K562 (cell line): ENCODE results near the gene MAGI1. TPM values are rescaled to one million over a fixed set of nuclear protein-coding genes. Genes with fewer than 3 reads are reported as not detected.

Experiments
- ATAC-seq: fragments of 200-7000 bp; cut with Tn5 transposase; 3 replicates; pipeline ENCODE4 v1.9.1; 2020; ENCODE audit warnings: moderate library complexity
- BruUV-seq: library from RNA; stranded (reverse); fragments of 400-500 nt; replicated peaks from 2 replicates; lab custom pipeline; 2021; lab: Mats Ljungman, UMichigan
- CTCF ChIA-PET: fragments of 300-600 bp; formaldehyde crosslinking; extraction: SDS; loops from one replicate; lab custom pipeline; 2021; ENCODE audit warnings: low intra/inter-chr PET ratio; lab: Yijun Ruan, JAX
- POLR2A ChIA-PET: fragments of 300-600, 350-650 bp; sonication (Branson Sonifier 250); formaldehyde crosslinking; extraction: SDS; loops from one replicate; lab custom pipeline; 2021; ENCODE audit warnings: antibody characterized with exemption, inconsistent platforms; lab: Yijun Ruan, JAX
- DNase-seq, 4 experiments: peaks; one replicate each; pipeline versions ENCODE4 v3.0.0 to v3.0.0-alpha.2; 2011 to 2018; ENCODE audit warnings: low spot score in 3 of 4, mixed read lengths in 3 of 4; ENCODE audit errors: extremely low read depth in 1 of 4
- FAIRE-seq: peaks from 2 replicates; lab custom pipeline; 2011; peaks lifted over from hg19 to GRCh38; lab: Jason Lieb, UNC
- H2AFZ ChIP-seq: 2 replicates; pipeline ENCODE4 v1.6.0; 2011; ENCODE audit warnings: low read depth, low read length, control low read depth, inconsistent platforms
- H3K27ac ChIP-seq: fragments of 200-600 bp; 3 replicates; pipeline ENCODE4 v1.8.0; 2011; ENCODE audit warnings: low read depth, mild to moderate bottlenecking, control low read depth, inconsistent platforms, low read length, moderate library complexity, mixed read lengths; ENCODE audit errors: extremely low read depth
- H3K27me3 ChIP-seq, 2 experiments: fragments of 300-600 bp in 1 of 2; 2 replicates in 1 of 2; 3 replicates in 1 of 2; pipeline versions ENCODE4 v1.6.0 to v1.8.0; 2011; ENCODE audit warnings: inconsistent platforms in 2 of 2, low read length in 2 of 2, mild to moderate bottlenecking in 1 of 2, mixed read lengths in 1 of 2, moderate library complexity in 1 of 2; ENCODE audit not compliant: control insufficient read depth in 2 of 2, insufficient read depth in 2 of 2
- H3K36me3 ChIP-seq: fragments of 300-600 bp; 3 replicates; pipeline ENCODE4 v1.8.0; 2011; ENCODE audit warnings: mild to moderate bottlenecking, low read length, inconsistent platforms; ENCODE audit not compliant: control insufficient read depth, insufficient read depth
- H3K4me1 ChIP-seq, 2 experiments: fragments of 200-600 bp in 1 of 2; replicated peaks in 1 of 2; 2 replicates in 1 of 2; 3 replicates in 1 of 2; pipeline versions ENCODE4 v1.5.1 to v1.8.0; 2011; ENCODE audit warnings: inconsistent platforms in 2 of 2, low read length in 2 of 2, mild to moderate bottlenecking in 1 of 2, mixed read lengths in 1 of 2, moderate library complexity in 1 of 2; ENCODE audit not compliant: control insufficient read depth in 2 of 2, insufficient read depth in 2 of 2
- H3K4me2 ChIP-seq: 2 replicates; pipeline ENCODE4 v1.6.1; 2011; ENCODE audit warnings: low read length, control low read depth, inconsistent platforms, mixed read lengths; ENCODE audit not compliant: insufficient read depth
- H3K4me3 ChIP-seq: fragments of 200-600 bp; sonication (generic), shearing (Covaris generic); 2 replicates; pipeline ENCODE4 v1.5.1; 2016; ENCODE audit warnings: control low read depth, inconsistent platforms
- H3K79me2 ChIP-seq: fragments of 200-600 bp; 3 replicates; pipeline ENCODE4 v1.8.0; 2011; ENCODE audit warnings: low read length, inconsistent platforms; ENCODE audit not compliant: control insufficient read depth, insufficient read depth
- H3K9ac ChIP-seq, 2 experiments: 2 replicates each; pipeline versions ENCODE4 v1.6.0 to v1.6.1; 2011; ENCODE audit warnings: low read depth in 2 of 2, low read length in 2 of 2, control low read depth in 1 of 2, inconsistent platforms in 1 of 2, mild to moderate bottlenecking in 1 of 2, mixed read lengths in 1 of 2; ENCODE audit not compliant: insufficient read depth in 1 of 2
- H3K9me1 ChIP-seq: one replicate; pipeline ENCODE4 v1.6.0; 2011; ENCODE audit warnings: inconsistent platforms, mild to moderate bottlenecking, low read length, moderate library complexity; ENCODE audit not compliant: control insufficient read depth, insufficient read depth
- H3K9me3 ChIP-seq: replicated peaks from 2 replicates; pipeline ENCODE4 v1.5.1; 2011; ENCODE audit warnings: low read depth, low read length, inconsistent platforms; ENCODE audit not compliant: control insufficient read depth, insufficient read depth
- H4K20me1 ChIP-seq: replicated peaks from 2 replicates; pipeline ENCODE4 v1.6.1; 2011; ENCODE audit warnings: low read length, inconsistent platforms, mixed read lengths; ENCODE audit not compliant: control insufficient read depth, insufficient read depth
- ADNP ChIP-seq: fragments of 200-800 bp; sonication (Bioruptor generic); IDR thresholded peaks from 2 replicates; pipeline ENCODE4 v1.6.1; 2016; ENCODE audit warnings: missing genetic modification characterization, missing compliant biosample characterization
- CBX2 ChIP-seq: fragments of 200-600 bp; sonication (generic); IDR thresholded peaks from one replicate; pipeline ENCODE4 v1.6.1; 2012; ENCODE audit warnings: mild to moderate bottlenecking, low read length, inconsistent platforms; ENCODE audit not compliant: insufficient read depth, poor library complexity, severe bottlenecking
- GATAD2B ChIP-seq: fragments of 450-650 bp; IDR thresholded peaks from 2 replicates; pipeline ENCODE4 v1.6.1; 2017; ENCODE audit warnings: mild to moderate bottlenecking, borderline replicate concordance
- MCM3 ChIP-seq: fragments of 450-650 bp; IDR thresholded peaks from 2 replicates; pipeline ENCODE4 v1.6.1; 2016
- SIN3A ChIP-seq, 2 experiments: fragments of 150-350 bp in 1 of 2; IDR thresholded peaks; 2 replicates each; pipeline ENCODE4 v1.6.1; 2011 to 2016; ENCODE audit warnings: borderline replicate concordance in 2 of 2, low read depth in 2 of 2, low read length in 2 of 2, mild to moderate bottlenecking in 2 of 2, moderate library complexity in 2 of 2; ENCODE audit not compliant: control insufficient read depth in 1 of 2
- TRIM28 ChIP-seq: fragments of 450-650 bp; IDR thresholded peaks from 2 replicates; pipeline ENCODE4 v1.6.1; 2017
- XRCC5 ChIP-seq: fragments of 200-400 bp; formaldehyde crosslinking; IDR thresholded peaks from 2 replicates; pipeline ENCODE4 v1.6.1; 2017; ENCODE audit warnings: low read depth, mild to moderate bottlenecking, low read length
- ZNF707 ChIP-seq: fragments of 250-450 bp; sonication (Bioruptor Pico); conservative IDR thresholded peaks from 2 replicates; pipeline ENCODE4 v1.8.0; 2022; ENCODE audit warnings: inconsistent platforms, mild to moderate bottlenecking, moderate library complexity
- ZNF75A ChIP-seq: fragments of 450-650 bp; formaldehyde crosslinking; IDR thresholded peaks from 2 replicates; pipeline ENCODE4 v1.4.0; 2020; ENCODE audit warnings: mild to moderate bottlenecking
- WGBS: fragments of 100-300 bp; shearing (Covaris generic); methylation state at CpG from one replicate; pipeline ENCODE4 v1.1.6; 2016; ENCODE audit warnings: low coverage, mixed read lengths; ENCODE audit not compliant: insufficient coverage; ENCODE audit errors: missing lambda C conversion rate; 5-methylcytosine and 5-hydroxymethylcytosine counted together
- in situ Hi-C: fragments of 300-500 bp; cut with MboI; formaldehyde crosslinking; loops from 4 replicates; pipeline ENCODE4 v1.15.0; 2018; ENCODE audit warnings: inconsistent platforms, mixed read lengths
- intact Hi-C: fragments of 100-400 bp; cut with micrococcal nuclease; formaldehyde crosslinking; loops from 2 replicates; pipeline ENCODE4 v1.14.2; 2022
- polyA plus RNA-seq, 8 experiments: library from polyadenylated mRNA; depleted of rRNA in 4 of 8; stranded (reverse) in 5 of 8; unstranded in 3 of 8; fragments of >200 nt; fragmentation: Nextera tagmentation in 2 of 8; fragmentation: Illumina TruSeq in 1 of 8; extraction: Ambion mirVana in 2 of 8; extraction: Trizol in 1 of 8; gene quantifications; 2 replicates each; pipeline versions ENCODE4 v1.2.1 to v1.2.3, GENCODE V29; 2011 to 2014; ENCODE audit warnings: inconsistent platforms in 1 of 8, missing spikeins in 1 of 8
- total RNA-seq, 7 experiments: library from RNA; depleted of rRNA in 6 of 7; stranded (reverse); fragments of >200 nt in 6 of 7; fragmentation: Illumina TruSeq in 2 of 7; extraction: Trizol in 2 of 7; gene quantifications; 2 replicates each; pipeline versions ENCODE4 v1.2.1 to v1.2.3, GENCODE V29; 2011 to 2021; ENCODE audit warnings: low replicate concordance in 1 of 7
- TF ChIP-seq, protein P1 (sequence below): IDR thresholded peaks from 2 replicates; pipeline ENCODE4 v1.6.1; 2011; ENCODE audit warnings: borderline replicate concordance, low read depth, mild to moderate bottlenecking, moderate library complexity, low read length; ENCODE audit not compliant: insufficient read depth, poor library complexity, severe bottlenecking

Gene MAGI1
- total and polyA plus RNA-seq, 9 of the 15 experiments (the other 6 are each of a cell fraction or from before 2014, with no cell fraction given): 7.8 to 59.4 (median 43.2) TPM

GRCh38 chr3:65830948-65831732 lies 207.6 kb downstream of the MAGI1 start:
- WGBS: 0% methylated on average over 6 of the region's 6 CpGs
- DNase-seq: no peak
- H3K27me3 ChIP-seq: no peaks in the 10 kb centered on the region
- no peaks in the 10 kb centered on the region for H3K36me3 ChIP-seq
- ChIA-PET POLR2A (no interaction called here), CTCF (no interaction called here)
- H3K79me2 ChIP-seq: no peaks in the 10 kb centered on the region
- H3K9me1 ChIP-seq: no peaks in the 10 kb centered on the region
- H2AFZ ChIP-seq: no peak overlapping the region
- H3K27ac ChIP-seq: no peak overlapping the region
- no TSS peak for BruUV-seq
- intact Hi-C loops: no loop called here
- no peak overlapping the region for H3K4me2 ChIP-seq
- in situ Hi-C loops: no loop called here
- H4K20me1 ChIP-seq: no peaks in the 10 kb centered on the region
- TF ChIP-seq ZNF75A (CRISPR knock-in tag): no peak
- TF ChIP-seq MCM3: no peak
- no peak for TF ChIP-seq GATAD2B
- TF ChIP-seq ZNF707 (CRISPR knock-in tag): no peak
- TF ChIP-seq, protein P1, sequence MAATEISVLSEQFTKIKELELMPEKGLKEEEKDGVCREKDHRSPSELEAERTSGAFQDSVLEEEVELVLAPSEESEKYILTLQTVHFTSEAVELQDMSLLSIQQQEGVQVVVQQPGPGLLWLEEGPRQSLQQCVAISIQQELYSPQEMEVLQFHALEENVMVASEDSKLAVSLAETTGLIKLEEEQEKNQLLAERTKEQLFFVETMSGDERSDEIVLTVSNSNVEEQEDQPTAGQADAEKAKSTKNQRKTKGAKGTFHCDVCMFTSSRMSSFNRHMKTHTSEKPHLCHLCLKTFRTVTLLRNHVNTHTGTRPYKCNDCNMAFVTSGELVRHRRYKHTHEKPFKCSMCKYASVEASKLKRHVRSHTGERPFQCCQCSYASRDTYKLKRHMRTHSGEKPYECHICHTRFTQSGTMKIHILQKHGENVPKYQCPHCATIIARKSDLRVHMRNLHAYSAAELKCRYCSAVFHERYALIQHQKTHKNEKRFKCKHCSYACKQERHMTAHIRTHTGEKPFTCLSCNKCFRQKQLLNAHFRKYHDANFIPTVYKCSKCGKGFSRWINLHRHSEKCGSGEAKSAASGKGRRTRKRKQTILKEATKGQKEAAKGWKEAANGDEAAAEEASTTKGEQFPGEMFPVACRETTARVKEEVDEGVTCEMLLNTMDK: no peak
- no peak for TF ChIP-seq TRIM28
- TF ChIP-seq CBX2: no peak
- TF ChIP-seq XRCC5: no peak
- TF ChIP-seq SIN3A (IDR thresholded peaks at IDR 0.05; ENCODE audit: borderline replicate concordance in 2 of 2, control insufficient read depth in 1 of 2, low read depth in 2 of 2, low read length in 2 of 2): no peak
- no peak for TF ChIP-seq ADNP (tag)
- H3K4me3 ChIP-seq: no peak overlapping the region
- H3K9ac ChIP-seq: no peak overlapping the region
- H3K9me3 ChIP-seq: no peaks in the 10 kb centered on the region
- FAIRE-seq: no peak
- H3K4me1 ChIP-seq: no peaks in the 10 kb centered on the region
- ATAC-seq: no peak
